Right lung (tissue), 5 donors: ENCODE data around the gene MTPN. TPM values are rescaled to one million over a fixed set of nuclear protein-coding genes. Genes with fewer than 3 reads are reported as not detected.

ENCODE experiments used
- DNase-seq, 2 donors: peaks; one replicate each; pipeline ENCODE4 v3.0.0-alpha.2; 2013
- polyA plus RNA-seq, 5 donors: library from polyadenylated mRNA; unstranded; fragments of 120-200 nt; gene quantifications; one replicate each; pipeline versions ENCODE4 v1.2.1 to v1.2.3, GENCODE V29; 2013; ENCODE audit warnings: inconsistent platforms in 1 of 5, low replicate concordance in 1 of 5; ENCODE audit not compliant: insufficient read length in 5 of 5, insufficient read depth in 1 of 5

MTPN gene
- polyA plus RNA-seq, 5 donors, result 101 to 140 (median 118) TPM

- DNase-seq, result no peak
Observed at GRCh38 chr7:135991906-135992305, 14.7 kb upstream of the MTPN start.

- DNase-seq, result no peak
Observed at GRCh38 chr7:135991322-135991721, 14.2 kb upstream of the MTPN start.

GRCh38 chr7:135990258-135990657 is 13.1 kb upstream of the MTPN start:
- no peak for DNase-seq

- no peak for DNase-seq
Observed at GRCh38 chr7:135981958-135982646, 4.9 kb upstream of the MTPN start.

- DNase-seq, result no peak
Observed at GRCh38 chr7:135980665-135981180, 3.6 kb upstream of the MTPN start.

- DNase-seq, result no peak
Observed at GRCh38 chr7:135980012-135980551, 2.9 kb upstream of the MTPN start.

GRCh38 chr7:135979471-135980011 is 2.4 kb upstream of the MTPN start:
- DNase-seq, result no peak

GRCh38 chr7:135978624-135979023 is 1.5 kb upstream of the MTPN start:
- no peak for DNase-seq

- DNase-seq, result no peak
Observed at GRCh38 chr7:135977742-135978066, 545 bp upstream of the MTPN start.

GRCh38 chr7:135976312-135977006 is 700 bp downstream of the MTPN start:
- peak in 1 of 2 donors; percentile 10 for DNase-seq

- no peak for DNase-seq
Observed at GRCh38 chr7:135975166-135975565, 2.0 kb downstream of the MTPN start.

- DNase-seq, result no peak
Observed at GRCh38 chr7:135974667-135975066, 2.5 kb downstream of the MTPN start.

GRCh38 chr7:135971366-135971725 is 5.8 kb downstream of the MTPN start:
- no peak for DNase-seq

- DNase-seq, result no peak
Observed at GRCh38 chr7:135970682-135971365, 6.3 kb downstream of the MTPN start.

- DNase-seq, result no peak
Observed at GRCh38 chr7:135970045-135970444, 7.1 kb downstream of the MTPN start.

- no peak for DNase-seq
Observed at GRCh38 chr7:135966341-135967043, 10.7 kb downstream of the MTPN start.

- DNase-seq, result no peak
Observed at GRCh38 chr7:135965602-135966001, 11.6 kb downstream of the MTPN start.

- DNase-seq, result no peak
Observed at GRCh38 chr7:135964791-135965190, 12.4 kb downstream of the MTPN start.

GRCh38 chr7:135964274-135964673 is 12.9 kb downstream of the MTPN start:
- DNase-seq, result peak in 1 of 2 donors; percentile 9

- no peak for DNase-seq
Observed at GRCh38 chr7:135962802-135963201, 14.4 kb downstream of the MTPN start.

GRCh38 chr7:135960709-135961451 is 16.3 kb downstream of the MTPN start:
- no peak for DNase-seq
